Activated CD4-positive, alpha-beta T cell treated with anti-CD3 and anti-CD28 coated beads, Interleukin-2, amount 50 U/mL, for 1 hour (primary cell): Measurements from ENCODE around the gene SFXN2.
"Not testable (repeated sequence)": the region's sequence is repeated elsewhere in the genome, so short reads cannot be mapped to it uniquely, and the experiment has no call there.

Source experiments
- DNase-seq: peaks from one replicate; pipeline ENCODE4 v3.0.0-alpha.2; 2020

Gene SFXN2

GRCh38 chr10:102682416-102682815 is 32.0 kb upstream of the SFXN2 start:
- peak; percentile 28 for DNase-seq

- no peak for DNase-seq
Observed at GRCh38 chr10:102682981-102683380, 31.5 kb upstream of the SFXN2 start.

GRCh38 chr10:102683736-102684135 is 30.7 kb upstream of the SFXN2 start:
- no peak for DNase-seq

GRCh38 chr10:102691285-102692066 is 23.0 kb upstream of the SFXN2 start:
- DNase-seq: no peak

GRCh38 chr10:102695401-102695800 is 19.0 kb upstream of the SFXN2 start:
- not testable (repeated sequence) for DNase-seq

- DNase-seq: no peak
Observed at GRCh38 chr10:102696736-102697135, 17.7 kb upstream of the SFXN2 start.

- DNase-seq: no peak
Observed at GRCh38 chr10:102698894-102699293, 15.5 kb upstream of the SFXN2 start.

- no peak for DNase-seq
Observed at GRCh38 chr10:102701272-102701671, 13.2 kb upstream of the SFXN2 start.

- no peak for DNase-seq
Observed at GRCh38 chr10:102701796-102702195, 12.6 kb upstream of the SFXN2 start.

- DNase-seq: no peak
Observed at GRCh38 chr10:102702742-102703141, 11.7 kb upstream of the SFXN2 start.

GRCh38 chr10:102704915-102705314 is 9.5 kb upstream of the SFXN2 start:
- DNase-seq: no peak

GRCh38 chr10:102705531-102705930 is 8.9 kb upstream of the SFXN2 start:
- DNase-seq: no peak

- DNase-seq: no peak
Observed at GRCh38 chr10:102710609-102711008, 3.8 kb upstream of the SFXN2 start.

- DNase-seq: no peak
Observed at GRCh38 chr10:102712089-102712488, 2.3 kb upstream of the SFXN2 start.

GRCh38 chr10:102712843-102713538 is 1.4 kb upstream of the SFXN2 start:
- no peak for DNase-seq

- no peak for DNase-seq
Observed at GRCh38 chr10:102713539-102713813, 960 bp upstream of the SFXN2 start.

- peak; percentile 91 for DNase-seq
Observed at GRCh38 chr10:102713814-102714620, 419 bp upstream of the SFXN2 start, which contains the start of gene ARL3. ARL3 (minus strand) TSS chr10:102714397; CDS start chr10:102714275, 122 bp downstream.

- no peak for DNase-seq
Observed at GRCh38 chr10:102715880-102716279, 1.4 kb downstream of the SFXN2 start.

GRCh38 chr10:102716900-102717565 is 2.6 kb downstream of the SFXN2 start:
- not testable (repeated sequence) for DNase-seq

- DNase-seq: no peak
Observed at GRCh38 chr10:102718220-102718619, 3.8 kb downstream of the SFXN2 start.

- no peak for DNase-seq
Observed at GRCh38 chr10:102720337-102720736, 5.9 kb downstream of the SFXN2 start.

GRCh38 chr10:102720775-102721301 is 6.4 kb downstream of the SFXN2 start:
- DNase-seq: no peak

- DNase-seq: no peak
Observed at GRCh38 chr10:102721954-102722353, 7.5 kb downstream of the SFXN2 start.
